GM23338 (cell line): ENCODE measurements around the gene RNF2. TPM values are rescaled to one million over a fixed set of nuclear protein-coding genes. Genes with fewer than 3 reads are reported as not detected.

Source experiments
- ATAC-seq: fragments of 200-7000 bp; cut with Tn5 transposase; 3 replicates; pipeline ENCODE4 v1.9.1; 2020
- DNase-seq: peaks from one replicate; pipeline ENCODE4 v3.0.0-alpha.2; 2015; ENCODE audit warnings: low spot score
- H2AFZ ChIP-seq: fragments of 200-600 bp; sonication (generic); 2 replicates; pipeline ENCODE4 v1.8.0; 2016; ENCODE audit warnings: antibody characterized with exemption, mild to moderate bottlenecking, moderate library complexity
- H3F3A ChIP-seq: fragments of 200-600 bp; sonication (generic); replicated peaks from 2 replicates; pipeline ENCODE4 v1.8.0; 2017; ENCODE audit warnings: antibody characterized with exemption, mixed run types, low read depth
- H3K27ac ChIP-seq: fragments of 200-600 bp; sonication (generic); 2 replicates; pipeline ENCODE4 v1.6.1; 2016; ENCODE audit warnings: low read depth
- H3K27me3 ChIP-seq: fragments of 200-600 bp; sonication (generic); 2 replicates; pipeline ENCODE4 v1.8.0; 2016; ENCODE audit warnings: mild to moderate bottlenecking, mixed run types, moderate library complexity; ENCODE audit not compliant: insufficient read depth
- H3K36me3 ChIP-seq: fragments of 200-600 bp; sonication (generic); 2 replicates; pipeline ENCODE4 v1.8.0; 2016; ENCODE audit warnings: mild to moderate bottlenecking; ENCODE audit not compliant: insufficient read depth
- H3K4me1 ChIP-seq: fragments of 200-600 bp; sonication (generic); 2 replicates; pipeline ENCODE4 v1.8.0; 2016; ENCODE audit warnings: mild to moderate bottlenecking, moderate library complexity; ENCODE audit not compliant: insufficient read depth
- H3K4me2 ChIP-seq: fragments of 200-600 bp; sonication (generic); 2 replicates; pipeline ENCODE4 v1.7.1; 2017; ENCODE audit warnings: mixed run types
- H3K4me3 ChIP-seq: fragments of 200-600 bp; sonication (generic); 2 replicates; pipeline ENCODE4 v1.6.1; 2016; ENCODE audit warnings: mixed run types
- H3K79me2 ChIP-seq: fragments of 200-600 bp; sonication (generic); replicated peaks from 2 replicates; pipeline ENCODE4 v1.8.0; 2017; ENCODE audit warnings: mild to moderate bottlenecking; ENCODE audit not compliant: insufficient read depth
- H3K9me2 ChIP-seq: fragments of 200-600 bp; sonication (generic); 2 replicates; pipeline ENCODE4 v1.8.0; 2017; ENCODE audit not compliant: insufficient read depth
- H4K20me1 ChIP-seq: fragments of 200-600 bp; sonication (generic); replicated peaks from 2 replicates; pipeline ENCODE4 v1.8.0; 2017; ENCODE audit warnings: mild to moderate bottlenecking; ENCODE audit not compliant: insufficient read depth
- H3K27ac Mint-ChIP-seq: 2 replicates; pipeline ENCODE4 v1.8.0; 2020; ENCODE audit warnings: inconsistent platforms, mild to moderate bottlenecking, moderate library complexity, mixed read lengths
- H3K27me3 Mint-ChIP-seq: 3 replicates; pipeline ENCODE4 v1.8.0; 2022; ENCODE audit warnings: low read depth, mild to moderate bottlenecking, moderate library complexity, mixed read lengths, inconsistent platforms; ENCODE audit not compliant: insufficient read depth, poor library complexity
- H3K36me3 Mint-ChIP-seq: 3 replicates; pipeline ENCODE4 v1.8.0; 2021; ENCODE audit warnings: low read depth, mild to moderate bottlenecking, inconsistent platforms, moderate library complexity, mixed read lengths
- H3K4me1 Mint-ChIP-seq: 3 replicates; pipeline ENCODE4 v1.8.0; 2020; ENCODE audit warnings: mild to moderate bottlenecking, inconsistent platforms, mixed read lengths
- H3K4me3 Mint-ChIP-seq: 3 replicates; pipeline ENCODE4 v1.8.0; 2021; ENCODE audit warnings: moderate library complexity, mild to moderate bottlenecking, inconsistent platforms, mixed read lengths
- H3K9me3 Mint-ChIP-seq: 3 replicates; pipeline ENCODE4 v1.8.0; 2020; ENCODE audit warnings: moderate library complexity, mild to moderate bottlenecking, inconsistent platforms, mixed read lengths
- EZH2 ChIP-seq: fragments of 200-600 bp; sonication (generic); IDR thresholded peaks from one replicate; pipeline ENCODE4 v1.8.0; 2017; ENCODE audit warnings: antibody characterized with exemption, mild to moderate bottlenecking, low read depth; ENCODE audit not compliant: unreplicated experiment
- EZH2phosphoT487 ChIP-seq: fragments of 200-600 bp; sonication (generic); IDR thresholded peaks from one replicate; pipeline ENCODE4 v1.8.1; 2018; ENCODE audit warnings: antibody characterized with exemption; ENCODE audit not compliant: unreplicated experiment
- JUNB ChIP-seq: IDR thresholded peaks from one replicate; pipeline ENCODE4 v1.6.1; 2016; ENCODE audit warnings: antibody characterized with exemption; ENCODE audit not compliant: unreplicated experiment
- REST ChIP-seq: IDR thresholded peaks from one replicate; pipeline ENCODE4 v1.6.1; 2018; ENCODE audit warnings: antibody characterized with exemption; ENCODE audit not compliant: unreplicated experiment
- STAT1 ChIP-seq: IDR thresholded peaks from one replicate; pipeline ENCODE4 v1.6.1; 2016; ENCODE audit warnings: antibody characterized with exemption; ENCODE audit not compliant: unreplicated experiment
- ZNF114 ChIP-seq: fragments of 250-450 bp; sonication (Bioruptor Pico); IDR thresholded peaks from 2 replicates; pipeline ENCODE4 v1.5.0; 2020; ENCODE audit warnings: mild to moderate bottlenecking, moderate library complexity
- ZNF331 ChIP-seq: fragments of 250-450 bp; sonication (Bioruptor Pico); IDR thresholded peaks from 2 replicates; pipeline ENCODE4 v1.5.0; 2020; ENCODE audit warnings: low read depth, mild to moderate bottlenecking, moderate library complexity
- ZNF462 ChIP-seq: fragments of 250-450 bp; sonication (Bioruptor Pico); IDR thresholded peaks from 2 replicates; pipeline ENCODE4 v1.5.0; 2020; ENCODE audit warnings: mild to moderate bottlenecking, moderate library complexity
- polyA plus RNA-seq: library from polyadenylated mRNA; unstranded; fragments of >200 nt; fragmentation: Nextera tagmentation; extraction: Ambion mirVana; gene quantifications from 2 replicates; pipeline ENCODE4 v1.2.1, GENCODE V29; 2016
- total RNA-seq: library from RNA; depleted of rRNA; stranded (reverse); fragments of >200 nt; shearing (Covaris generic); gene quantifications from 2 replicates; pipeline ENCODE4 v1.2.3, GENCODE V29; 2014
- TF ChIP-seq, protein P1 (sequence below), 2 experiments: fragments of 200-600 bp in 1 of 2; sonication (generic) in 1 of 2; conservative IDR thresholded peaks; 2 replicates each; pipeline versions ENCODE4 v1.5.1 to v1.6.1; 2016 to 2017; ENCODE audit warnings: antibody characterized with exemption in 2 of 2, low read depth in 2 of 2, mild to moderate bottlenecking in 2 of 2, moderate library complexity in 1 of 2
- TF ChIP-seq, protein P2 (sequence below): IDR thresholded peaks from 2 replicates; pipeline ENCODE4 v1.6.1; 2016; ENCODE audit warnings: antibody characterized with exemption

Gene RNF2
- total and polyA plus RNA-seq, 2 experiments from 2014 or later, result 33.3 to 51.4 TPM

DNA sequence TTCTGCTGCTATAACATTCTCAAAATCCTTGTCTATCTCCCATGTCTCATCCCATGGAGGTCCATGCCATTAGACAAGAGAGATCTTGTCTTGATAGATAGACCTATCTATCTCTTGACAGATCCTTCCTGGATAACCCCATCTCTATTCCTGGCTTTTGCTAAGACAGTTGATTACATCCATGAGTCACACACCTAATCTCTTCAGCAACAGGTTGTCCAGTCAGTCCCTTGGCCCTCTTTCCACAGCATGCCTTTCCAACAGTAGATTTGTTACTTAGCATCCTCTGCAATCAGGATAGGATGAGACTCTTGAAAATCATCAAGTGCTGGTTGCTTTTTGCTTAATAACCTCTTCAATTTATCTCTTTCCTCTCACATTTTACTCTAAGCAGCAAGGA is 64.8 kb downstream of the RNF2 start:
- Histone ChIP-seq H3K79me2 (no peaks in the 10 kb centered on the region), H3K4me1 (no peaks in the 10 kb centered on the region), H3K27me3 (no peaks in the 10 kb centered on the region), H2AFZ (no peak overlapping the region), H3K4me2 (no peak overlapping the region), H3K4me3 (no peak overlapping the region), H3K9me2 (no peaks in the 10 kb centered on the region), H4K20me1 (no peaks in the 10 kb centered on the region), H3K27ac (no peak overlapping the region), H3K36me3 (no peaks in the 10 kb centered on the region), H3F3A (no peaks in the 10 kb centered on the region)
- TF ChIP-seq ZNF114 (CRISPR knock-in tag), result no peak
- no peak for TF ChIP-seq JUNB
- no peak for TF ChIP-seq EZH2phosphoT487
- Mint-ChIP-seq H3K4me1 (no peaks in the 10 kb centered on the region), H3K9me3 (peaks cover 22% of the 10 kb centered on the region), H3K4me3 (no peak overlapping the region), H3K27me3 (peaks cover 4% of the 10 kb centered on the region), H3K36me3 (peaks cover 10% of the 10 kb centered on the region; the same call in 2 of the 3 replicates), H3K27ac (no peak overlapping the region)
- ATAC-seq, result no peak
- no peak for DNase-seq

GRCh38 chr1:185111873-185112272 is 66.5 kb downstream of the RNF2 start:
- Histone ChIP-seq H3K27me3 (no peaks in the 10 kb centered on the region), H3F3A (no peaks in the 10 kb centered on the region), H4K20me1 (no peaks in the 10 kb centered on the region), H3K27ac (no peak overlapping the region), H3K79me2 (no peaks in the 10 kb centered on the region), H3K9me2 (no peaks in the 10 kb centered on the region), H3K4me2 (no peak overlapping the region), H2AFZ (no peak overlapping the region), H3K36me3 (no peaks in the 10 kb centered on the region), H3K4me3 (no peak overlapping the region), H3K4me1 (no peaks in the 10 kb centered on the region)
- ATAC-seq (no peak), DNase-seq (no peak)
- Mint-ChIP-seq H3K4me1 (no peaks in the 10 kb centered on the region), H3K27ac (no peak overlapping the region), H3K4me3 (no peak overlapping the region), H3K36me3 (peaks cover 10% of the 10 kb centered on the region; the same call in 2 of the 3 replicates), H3K27me3 (peaks cover 4% of the 10 kb centered on the region), H3K9me3 (peaks cover 22% of the 10 kb centered on the region)
- TF ChIP-seq STAT1 (no peak), ZNF331 (no peak), EZH2 (no peak), REST (no peak), ZNF462 (CRISPR knock-in tag) (no peak)
- TF ChIP-seq, protein P1, sequence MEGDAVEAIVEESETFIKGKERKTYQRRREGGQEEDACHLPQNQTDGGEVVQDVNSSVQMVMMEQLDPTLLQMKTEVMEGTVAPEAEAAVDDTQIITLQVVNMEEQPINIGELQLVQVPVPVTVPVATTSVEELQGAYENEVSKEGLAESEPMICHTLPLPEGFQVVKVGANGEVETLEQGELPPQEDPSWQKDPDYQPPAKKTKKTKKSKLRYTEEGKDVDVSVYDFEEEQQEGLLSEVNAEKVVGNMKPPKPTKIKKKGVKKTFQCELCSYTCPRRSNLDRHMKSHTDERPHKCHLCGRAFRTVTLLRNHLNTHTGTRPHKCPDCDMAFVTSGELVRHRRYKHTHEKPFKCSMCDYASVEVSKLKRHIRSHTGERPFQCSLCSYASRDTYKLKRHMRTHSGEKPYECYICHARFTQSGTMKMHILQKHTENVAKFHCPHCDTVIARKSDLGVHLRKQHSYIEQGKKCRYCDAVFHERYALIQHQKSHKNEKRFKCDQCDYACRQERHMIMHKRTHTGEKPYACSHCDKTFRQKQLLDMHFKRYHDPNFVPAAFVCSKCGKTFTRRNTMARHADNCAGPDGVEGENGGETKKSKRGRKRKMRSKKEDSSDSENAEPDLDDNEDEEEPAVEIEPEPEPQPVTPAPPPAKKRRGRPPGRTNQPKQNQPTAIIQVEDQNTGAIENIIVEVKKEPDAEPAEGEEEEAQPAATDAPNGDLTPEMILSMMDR (conservative IDR thresholded peaks at IDR 0.05; ENCODE audit: low read depth in 2 of 2), result no peak
- TF ChIP-seq, protein P2, sequence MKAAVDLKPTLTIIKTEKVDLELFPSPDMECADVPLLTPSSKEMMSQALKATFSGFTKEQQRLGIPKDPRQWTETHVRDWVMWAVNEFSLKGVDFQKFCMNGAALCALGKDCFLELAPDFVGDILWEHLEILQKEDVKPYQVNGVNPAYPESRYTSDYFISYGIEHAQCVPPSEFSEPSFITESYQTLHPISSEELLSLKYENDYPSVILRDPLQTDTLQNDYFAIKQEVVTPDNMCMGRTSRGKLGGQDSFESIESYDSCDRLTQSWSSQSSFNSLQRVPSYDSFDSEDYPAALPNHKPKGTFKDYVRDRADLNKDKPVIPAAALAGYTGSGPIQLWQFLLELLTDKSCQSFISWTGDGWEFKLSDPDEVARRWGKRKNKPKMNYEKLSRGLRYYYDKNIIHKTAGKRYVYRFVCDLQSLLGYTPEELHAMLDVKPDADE, result no peak
